DOHH2 (cell line): ENCODE measurements around the gene TMEM114.

ENCODE experiments used
- H3F3A ChIP-seq: fragments of 200-600 bp; sonication (generic), shearing (Covaris generic); 2 replicates; pipeline ENCODE4 v1.6.0; 2016; ENCODE audit warnings: antibody characterized with exemption, mild to moderate bottlenecking; ENCODE audit not compliant: control insufficient read depth, insufficient read depth
- H3K27ac ChIP-seq: fragments of 200-600 bp; sonication (generic); 2 replicates; pipeline ENCODE4 v1.5.1; 2014; ENCODE audit warnings: low read depth, mild to moderate bottlenecking, low read length, moderate library complexity
- H3K27me3 ChIP-seq: fragments of 200-600 bp; sonication (generic); 2 replicates; pipeline ENCODE4 v1.6.1; 2014; ENCODE audit warnings: mild to moderate bottlenecking, low read length, mixed read lengths; ENCODE audit not compliant: control insufficient read depth
- H3K36me3 ChIP-seq: fragments of 200-600 bp; sonication (generic); 2 replicates; pipeline ENCODE4 v1.6.1; 2014; ENCODE audit warnings: mild to moderate bottlenecking, low read length, moderate library complexity, mixed read lengths; ENCODE audit not compliant: control insufficient read depth
- H3K4me1 ChIP-seq: fragments of 200-600 bp; sonication (generic); 2 replicates; pipeline ENCODE4 v1.6.1; 2014; ENCODE audit warnings: mild to moderate bottlenecking, low read length, mixed read lengths; ENCODE audit not compliant: control insufficient read depth
- H3K4me2 ChIP-seq: fragments of 200-600 bp; sonication (generic); 2 replicates; pipeline ENCODE4 v1.6.0; 2014; ENCODE audit warnings: mild to moderate bottlenecking, low read length, moderate library complexity
- H3K4me3 ChIP-seq: fragments of 200-600 bp; sonication (generic); 2 replicates; pipeline ENCODE4 v1.5.1; 2014; ENCODE audit warnings: mild to moderate bottlenecking, low read length, mixed read lengths
- H3K79me2 ChIP-seq: fragments of 200-600 bp; sonication (generic); 2 replicates; pipeline ENCODE4 v1.6.1; 2014; ENCODE audit warnings: mild to moderate bottlenecking, low read length, mixed read lengths; ENCODE audit not compliant: control insufficient read depth
- H3K9me2 ChIP-seq: fragments of 200-600 bp; sonication (generic); replicated peaks from 2 replicates; pipeline ENCODE4 v1.6.1; 2014; ENCODE audit warnings: mild to moderate bottlenecking, low read length, mixed read lengths; ENCODE audit not compliant: control insufficient read depth
- H3K9me3 ChIP-seq: fragments of 200-600 bp; sonication (generic); 2 replicates; pipeline ENCODE4 v1.6.1; 2014; ENCODE audit warnings: antibody characterized with exemption, low read length, mixed read lengths; ENCODE audit not compliant: control insufficient read depth, insufficient read depth
- H4K20me1 ChIP-seq: fragments of 200-600 bp; sonication (generic); 2 replicates; pipeline ENCODE4 v1.6.0; 2014; ENCODE audit warnings: low read depth, mild to moderate bottlenecking, antibody characterized with exemption, low read length, moderate library complexity; ENCODE audit not compliant: control insufficient read depth, insufficient read depth
- CTCF ChIP-seq: fragments of 200-600 bp; sonication (generic); IDR thresholded peaks from one replicate; pipeline ENCODE4 v1.5.1; 2014; ENCODE audit warnings: antibody characterized with exemption, mild to moderate bottlenecking, low read depth, low read length; ENCODE audit not compliant: poor library complexity, severe bottlenecking
- EZH2phosphoT487 ChIP-seq: fragments of 200-600 bp; sonication (generic); IDR thresholded peaks from 2 replicates; pipeline ENCODE4 v1.6.1; 2017; ENCODE audit warnings: borderline replicate concordance, mild to moderate bottlenecking, antibody characterized with exemption, low read length, moderate library complexity, mixed read lengths

The TMEM114 gene

GRCh38 chr16:8611122-8611521 is 20.8 kb upstream of the TMEM114 start:
- H3K79me2 ChIP-seq: no peaks in the 10 kb centered on the region
- no peaks in the 10 kb centered on the region for H3K9me2 ChIP-seq
- H3K36me3 ChIP-seq: no peaks in the 10 kb centered on the region
- no peak overlapping the region for H3K27ac ChIP-seq
- no peaks in the 10 kb centered on the region for H4K20me1 ChIP-seq
- H3F3A ChIP-seq: no peaks in the 10 kb centered on the region
- no peaks in the 10 kb centered on the region for H3K9me3 ChIP-seq
- no peak overlapping the region for H3K4me2 ChIP-seq
- no peaks in the 10 kb centered on the region for H3K4me1 ChIP-seq
- H3K27me3 ChIP-seq: peaks cover 7% of the 10 kb centered on the region; the same call in 1 of the 2 replicates
- H3K4me3 ChIP-seq: no peak overlapping the region
- TF ChIP-seq EZH2phosphoT487: no peak
- TF ChIP-seq CTCF: no peak

GRCh38 chr16:8607214-8607613 is 16.9 kb upstream of the TMEM114 start:
- H4K20me1 ChIP-seq: no peaks in the 10 kb centered on the region
- H3K27me3 ChIP-seq: peaks cover 4% of the 10 kb centered on the region; the same call in 1 of the 2 replicates
- H3F3A ChIP-seq: no peaks in the 10 kb centered on the region
- no peaks in the 10 kb centered on the region for H3K4me1 ChIP-seq
- no peaks in the 10 kb centered on the region for H3K36me3 ChIP-seq
- TF ChIP-seq EZH2phosphoT487: no peak
- no peak for TF ChIP-seq CTCF
- H3K79me2 ChIP-seq: no peaks in the 10 kb centered on the region
- no peak overlapping the region for H3K4me2 ChIP-seq
- H3K4me3 ChIP-seq: no peak overlapping the region
- H3K9me3 ChIP-seq: no peaks in the 10 kb centered on the region
- no peaks in the 10 kb centered on the region for H3K9me2 ChIP-seq
- no peak overlapping the region for H3K27ac ChIP-seq

GRCh38 chr16:8605554-8605953 is 15.2 kb upstream of the TMEM114 start:
- H3F3A ChIP-seq: no peaks in the 10 kb centered on the region
- no peak overlapping the region for H3K4me3 ChIP-seq
- H4K20me1 ChIP-seq: no peaks in the 10 kb centered on the region
- no peaks in the 10 kb centered on the region for H3K79me2 ChIP-seq
- no peak overlapping the region for H3K27ac ChIP-seq
- no peaks in the 10 kb centered on the region for H3K9me3 ChIP-seq
- H3K4me2 ChIP-seq: no peak overlapping the region
- no peaks in the 10 kb centered on the region for H3K27me3 ChIP-seq
- H3K4me1 ChIP-seq: no peaks in the 10 kb centered on the region
- H3K9me2 ChIP-seq: no peaks in the 10 kb centered on the region
- H3K36me3 ChIP-seq: no peaks in the 10 kb centered on the region
- no peak for TF ChIP-seq EZH2phosphoT487
- TF ChIP-seq CTCF: no peak
